CD4-positive, alpha-beta T cell treated with Interleukin-15 for 1 hour (primary cell): ENCODE data around the gene ANXA6.
A peak's percentile ranks its signal among the peaks of the same experiment; 100 is the strongest.
"Not testable (repeated sequence)": the region's sequence is repeated elsewhere in the genome, so short reads cannot be mapped to it uniquely, and the experiment has no call there.

Experiments
- DNase-seq: peaks from one replicate; pipeline ENCODE4 v3.0.0-alpha.2; 2020

ANXA6 gene

DNA sequence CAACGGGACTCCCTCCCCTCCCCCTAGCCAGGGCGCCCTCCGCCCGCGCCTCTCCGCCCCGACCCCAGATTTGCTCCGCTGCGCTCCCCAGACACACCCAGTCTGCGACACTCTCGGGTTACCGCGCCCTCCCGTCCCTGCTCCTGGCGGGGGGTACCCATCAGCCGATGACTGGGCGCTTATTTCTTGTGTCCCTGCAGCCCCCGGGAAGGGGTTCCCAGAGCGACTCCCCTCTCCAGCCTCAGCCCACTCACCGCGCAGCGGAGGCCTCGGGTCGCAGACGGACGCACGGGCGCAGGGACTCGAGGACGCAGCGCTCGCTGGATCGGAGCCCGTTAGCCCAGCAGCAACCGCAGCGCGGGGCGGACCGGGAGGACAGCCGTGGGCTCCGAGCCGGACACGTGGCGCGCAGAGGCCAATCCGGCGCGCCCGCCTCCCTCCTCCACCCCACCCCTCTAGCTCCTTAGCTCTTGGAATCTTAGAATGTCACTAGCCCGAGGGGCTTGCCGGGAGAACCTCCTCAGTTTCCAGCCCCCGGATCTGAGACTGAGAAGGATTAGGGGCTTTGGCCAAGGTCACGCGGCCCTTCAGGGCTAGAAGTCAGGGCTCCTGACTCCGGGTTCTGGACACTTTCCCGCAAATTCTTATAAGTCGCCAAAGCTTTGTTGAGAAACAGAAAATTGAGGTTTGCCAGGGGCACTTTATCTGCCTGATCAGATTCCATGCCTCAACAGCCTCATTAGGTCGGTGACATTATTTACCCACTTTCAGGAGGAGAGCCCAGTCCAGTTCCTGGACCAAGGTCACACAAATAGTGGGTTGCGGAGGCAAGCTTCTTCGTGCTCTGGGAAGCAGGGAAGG lies at the start of gene ANXA6:
TSS of gene ANXA6 (minus strand) at position 354 of the 861 bp plus-strand sequence. CDS start 9,878 bp downstream, outside the sequence.
- DNase-seq, result peak; percentile 61

DNA sequence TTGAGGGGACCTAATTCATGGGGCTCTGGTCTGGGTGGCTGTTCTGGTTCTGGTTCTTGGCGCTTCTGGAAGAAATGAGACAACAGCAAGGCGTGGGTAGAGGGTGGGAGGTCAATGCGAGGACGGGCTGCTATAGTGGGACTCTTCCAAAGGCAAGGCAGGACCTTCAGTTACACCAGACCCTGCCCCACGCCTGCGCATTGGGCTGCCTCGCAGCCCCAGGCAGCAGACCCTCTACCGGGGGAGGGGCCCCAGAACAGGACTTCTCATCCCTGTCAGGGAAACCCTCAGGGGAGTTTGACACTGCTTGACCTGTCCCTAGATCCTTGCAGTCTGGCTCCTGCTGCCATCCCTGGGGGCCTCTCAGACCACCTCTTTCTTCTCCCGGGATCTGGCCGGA lies 47.8 kb upstream of the ANXA6 start:
- no peak for DNase-seq

- no peak for DNase-seq
Measured at GRCh38 chr5:151204051-151204450, 46.5 kb upstream of the ANXA6 start.

- DNase-seq, result no peak
Measured at GRCh38 chr5:151202381-151203139, 45.0 kb upstream of the ANXA6 start.

DNA sequence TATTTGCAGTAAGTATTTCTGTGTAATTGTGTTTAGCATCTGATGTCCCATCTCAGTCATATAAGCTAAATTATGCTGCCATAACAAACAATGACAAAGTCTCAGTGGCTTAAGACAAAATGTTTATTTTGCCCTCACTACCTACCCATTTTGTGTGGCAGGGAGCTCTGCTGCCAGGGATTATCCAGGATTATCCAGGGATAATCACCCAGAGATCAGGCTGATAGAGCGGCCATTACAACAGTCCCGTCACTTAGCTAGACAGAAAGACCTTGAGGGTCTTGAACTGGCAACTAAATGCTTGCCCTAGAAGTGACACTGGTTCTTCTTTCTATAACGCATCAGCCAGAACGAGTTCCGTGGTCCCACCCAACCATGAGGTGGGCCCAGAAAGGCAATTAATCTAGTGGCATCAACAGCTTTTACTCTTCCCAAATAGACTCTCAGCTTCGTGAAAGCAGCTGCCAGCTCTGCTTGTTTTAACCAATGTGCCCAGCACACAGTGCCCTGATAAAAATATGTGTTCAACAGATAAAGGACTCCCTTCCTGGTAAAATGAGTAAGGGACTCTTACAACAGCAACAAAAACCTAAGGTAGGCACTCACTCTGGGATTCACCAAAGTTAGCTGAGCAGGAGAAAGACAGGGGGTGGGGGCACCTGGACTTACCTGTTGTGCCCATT lies 43.5 kb upstream of the ANXA6 start:
- DNase-seq, result no peak

DNA sequence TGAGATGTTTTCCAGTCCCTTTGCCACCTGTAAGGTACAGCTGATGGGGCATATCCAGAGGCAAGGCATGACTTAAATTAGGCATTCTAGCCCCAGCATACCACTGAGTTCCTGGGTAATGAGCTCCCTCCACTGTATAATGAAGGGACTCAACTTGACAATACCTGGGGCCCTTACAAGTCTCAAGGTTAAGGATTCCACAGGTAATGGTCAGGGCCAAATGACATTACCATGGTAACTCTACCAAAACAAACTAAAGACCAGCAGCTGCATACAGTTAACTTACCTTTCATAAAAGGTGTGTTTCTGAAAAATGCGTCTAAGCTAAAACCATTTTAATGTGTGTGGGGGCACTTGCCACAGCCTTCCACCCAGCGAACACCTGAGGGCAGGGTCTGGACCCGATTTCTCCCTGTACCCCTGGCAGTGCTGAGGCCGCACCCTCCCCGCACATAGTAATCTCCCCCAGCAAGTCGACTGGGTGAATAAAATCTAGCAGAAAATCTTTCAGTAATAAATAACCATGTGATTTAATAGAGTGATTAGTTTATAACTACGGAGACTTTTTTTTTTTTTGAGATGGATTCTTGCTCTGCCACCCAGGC lies 42.1 kb upstream of the ANXA6 start:
- no peak for DNase-seq

DNA sequence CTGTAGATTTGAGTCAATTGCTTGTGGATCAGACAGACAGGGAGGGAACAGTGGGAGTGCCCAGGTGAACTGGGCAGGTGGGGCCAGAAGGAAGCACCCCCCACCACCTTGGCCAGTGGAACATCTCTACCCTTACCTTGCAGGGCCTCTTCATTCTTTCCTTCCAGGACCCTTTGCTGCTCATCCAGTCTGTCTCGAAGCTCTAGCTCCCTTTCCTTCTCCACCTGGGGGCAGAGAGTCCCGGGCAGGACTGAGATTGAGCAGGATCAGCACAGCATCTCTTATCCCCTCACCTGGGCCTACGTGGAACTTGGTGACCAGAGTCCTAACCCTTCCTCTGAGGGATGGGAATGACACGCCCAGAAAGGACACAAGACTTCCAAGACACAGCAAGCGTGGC lies 41.3 kb upstream of the ANXA6 start:
- DNase-seq, result no peak

DNA sequence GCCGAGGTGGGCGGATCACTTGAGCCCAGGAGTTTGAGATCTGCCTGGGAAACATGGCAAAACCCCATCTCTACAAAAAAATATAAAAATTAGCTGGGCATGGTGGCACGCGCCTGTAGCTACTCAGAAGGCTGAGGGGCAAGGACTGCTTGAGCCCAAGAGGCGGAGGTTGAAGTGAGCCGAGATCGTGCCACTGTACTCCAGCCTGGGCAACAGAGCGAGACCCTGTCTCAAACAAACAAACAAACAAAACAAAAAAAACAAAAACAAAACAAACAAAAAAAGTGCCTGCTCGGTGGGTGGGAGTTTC lies 39.7 kb upstream of the ANXA6 start:
- DNase-seq, result not testable (repeated sequence)

DNA sequence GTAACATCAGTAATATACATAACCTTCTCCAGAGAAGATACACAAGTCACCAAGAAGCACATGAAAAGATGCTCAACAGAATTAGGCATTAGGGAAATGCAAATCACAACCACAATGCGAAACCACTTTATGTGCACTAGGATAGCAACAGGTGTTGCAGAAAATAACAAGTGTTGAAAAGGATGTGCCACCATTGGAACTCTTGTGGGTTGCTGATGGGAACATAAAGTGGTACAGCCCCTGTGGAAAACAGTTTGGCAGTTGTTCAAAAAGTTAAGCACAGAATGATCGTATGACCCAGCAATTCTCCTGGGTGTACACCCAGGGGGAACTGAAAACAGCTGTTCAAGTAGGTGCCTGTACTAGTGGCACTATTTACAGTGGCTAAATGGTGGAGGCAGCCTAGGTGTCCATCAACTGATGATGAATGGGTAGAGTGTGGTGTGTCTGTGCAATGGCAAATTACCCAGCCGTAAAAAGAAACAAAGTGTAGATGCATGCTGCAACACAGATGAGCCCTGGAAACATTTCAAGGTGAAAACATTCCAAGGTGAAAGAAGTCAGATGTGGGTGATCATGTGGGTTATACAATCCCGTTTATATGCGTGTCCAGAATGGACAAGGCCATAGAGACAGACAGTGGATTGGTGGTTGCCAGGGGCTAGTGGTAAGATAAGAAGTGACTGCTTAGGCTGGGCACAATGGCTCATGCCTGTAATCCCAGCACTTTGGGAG lies 39.1 kb upstream of the ANXA6 start:
- peak; percentile 43 for DNase-seq

DNA sequence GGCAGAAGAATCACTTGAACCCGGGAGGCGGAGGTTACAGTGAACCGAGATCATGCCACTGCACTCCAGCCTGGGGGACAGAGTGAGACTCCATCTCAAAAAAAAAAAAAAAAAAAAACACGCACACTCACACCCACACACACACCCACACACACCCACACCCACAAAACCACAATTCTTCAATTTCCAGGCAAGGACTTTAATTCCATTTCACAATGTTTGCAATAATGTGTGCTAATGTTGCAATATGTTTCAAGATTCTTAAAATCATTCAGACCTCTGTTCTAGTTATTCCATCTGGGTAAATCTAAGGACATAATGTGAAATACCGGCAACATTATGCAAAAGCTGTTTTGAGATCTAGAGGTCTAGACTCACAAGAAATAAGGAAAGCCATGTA lies 38.0 kb upstream of the ANXA6 start:
- DNase-seq, result no peak

DNA sequence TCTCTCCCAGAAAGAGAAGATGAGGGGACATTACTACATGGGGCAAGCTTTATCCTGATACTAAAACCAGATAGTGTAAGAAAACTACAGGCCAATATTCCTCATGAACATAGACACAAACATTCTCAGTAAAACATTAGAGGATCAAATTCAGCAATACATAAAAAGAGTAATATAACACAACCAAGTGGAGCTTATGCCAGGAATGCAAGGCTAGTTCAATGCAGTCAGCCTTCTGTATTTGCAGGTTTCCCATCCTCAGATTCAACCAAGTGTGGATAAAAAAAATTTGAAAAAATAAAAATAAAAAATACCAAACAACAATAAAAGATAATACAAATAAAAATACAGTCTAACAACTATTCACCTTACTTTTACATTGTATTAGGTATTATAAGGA lies 35.0 kb upstream of the ANXA6 start:
- no peak for DNase-seq

GRCh38 chr5:151191661-151192060 lies 34.1 kb upstream of the ANXA6 start:
- DNase-seq, result no peak

DNA sequence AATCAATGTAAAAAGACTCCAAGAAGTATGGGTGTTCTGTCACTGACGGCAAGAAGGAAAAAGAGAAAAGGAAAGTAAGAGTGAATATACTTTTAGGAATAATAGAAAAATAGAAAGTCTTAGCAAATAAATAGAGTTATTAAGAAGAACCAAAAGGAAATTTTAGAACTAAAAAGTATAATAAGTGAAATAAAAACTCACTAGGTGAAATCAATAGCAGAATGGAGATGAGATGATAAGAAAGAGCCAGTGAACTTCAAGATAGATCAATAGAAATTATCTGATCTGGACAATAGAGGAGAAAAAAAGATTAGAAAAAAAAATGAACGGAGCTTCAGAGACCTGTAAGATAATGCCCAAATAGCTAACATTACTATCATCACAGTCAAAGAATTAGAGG lies 31.6 kb upstream of the ANXA6 start:
- DNase-seq, result no peak

GRCh38 chr5:151186538-151186937 lies 29.0 kb upstream of the ANXA6 start:
- DNase-seq, result no peak

DNA sequence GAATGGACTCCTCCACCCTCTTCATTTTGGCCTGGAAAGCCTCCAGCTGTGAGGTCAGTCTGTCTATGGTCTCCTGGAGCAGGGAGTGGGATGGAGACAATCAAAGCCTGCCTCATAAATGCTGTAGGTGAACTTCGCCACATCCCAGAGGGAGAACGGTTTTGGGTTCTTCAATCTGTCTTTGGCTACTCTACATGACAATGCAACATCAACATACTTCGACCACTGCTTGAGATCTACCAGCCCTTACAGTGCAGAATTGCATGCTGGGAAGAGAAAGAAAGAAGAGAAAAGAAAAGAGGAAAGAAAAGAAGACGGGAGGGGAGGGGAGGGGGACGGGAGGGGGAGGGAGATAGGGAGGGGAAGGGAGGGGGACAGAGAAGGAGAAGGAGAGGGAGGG lies 28.5 kb upstream of the ANXA6 start:
- no peak for DNase-seq

DNA sequence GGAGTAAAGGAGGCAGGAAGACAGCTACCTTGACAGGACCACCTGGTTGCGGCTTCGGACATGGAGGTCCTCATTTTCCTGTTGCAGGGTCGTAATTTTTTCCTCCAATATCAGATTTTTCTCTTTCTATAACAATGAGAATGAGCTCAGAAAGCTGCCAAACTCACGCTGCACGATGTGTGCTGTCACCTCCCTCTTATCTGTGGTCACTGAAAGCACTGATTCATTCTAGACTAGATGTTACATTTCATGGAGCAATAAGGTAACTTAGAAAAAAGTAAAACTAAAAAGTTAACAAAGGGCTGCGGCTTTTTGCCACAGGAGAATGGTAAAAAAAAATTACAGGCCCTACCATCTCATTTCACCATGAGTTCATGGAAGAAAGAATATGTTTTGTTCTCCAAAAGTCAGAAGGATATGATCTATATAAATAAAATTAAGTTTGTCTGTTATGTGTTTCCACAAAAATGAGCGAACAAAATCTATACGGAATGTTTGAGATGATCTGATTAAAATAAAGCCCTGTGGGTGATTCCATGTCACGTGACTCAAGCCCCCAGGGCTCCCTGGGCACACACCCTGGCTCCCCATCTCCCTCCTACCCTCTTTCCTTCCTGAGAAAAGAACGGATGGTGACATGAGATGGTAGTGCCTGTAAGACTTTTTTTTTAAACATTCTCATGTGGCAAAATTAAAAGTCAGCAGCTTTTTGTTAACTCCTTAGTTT lies 26.9 kb upstream of the ANXA6 start:
- DNase-seq, result no peak

- no peak for DNase-seq
Measured at GRCh38 chr5:151183456-151184245, 26.1 kb upstream of the ANXA6 start.

GRCh38 chr5:151182976-151183375 lies 25.4 kb upstream of the ANXA6 start:
- no peak for DNase-seq

DNA sequence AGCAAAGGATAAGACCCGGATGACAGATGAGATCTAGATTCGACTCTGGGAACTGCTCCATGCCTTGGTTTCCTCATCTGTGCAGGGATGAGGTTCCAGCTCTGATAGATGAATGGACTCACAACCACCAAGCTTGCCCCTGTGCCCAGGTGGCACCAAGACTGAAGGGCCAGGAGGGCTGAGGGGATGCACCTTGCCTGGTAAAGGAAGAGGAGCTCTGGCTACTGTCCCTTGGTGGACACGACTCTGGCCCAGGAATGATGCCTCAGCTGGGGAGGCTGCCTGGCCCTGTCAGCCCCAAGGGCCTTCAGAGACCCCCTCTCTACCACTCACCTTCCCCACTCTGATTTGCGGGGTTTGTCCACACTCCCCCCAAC lies 24.9 kb upstream of the ANXA6 start:
- DNase-seq, result no peak

GRCh38 chr5:151181818-151182523 lies 24.4 kb upstream of the ANXA6 start:
- DNase-seq, result no peak

DNA sequence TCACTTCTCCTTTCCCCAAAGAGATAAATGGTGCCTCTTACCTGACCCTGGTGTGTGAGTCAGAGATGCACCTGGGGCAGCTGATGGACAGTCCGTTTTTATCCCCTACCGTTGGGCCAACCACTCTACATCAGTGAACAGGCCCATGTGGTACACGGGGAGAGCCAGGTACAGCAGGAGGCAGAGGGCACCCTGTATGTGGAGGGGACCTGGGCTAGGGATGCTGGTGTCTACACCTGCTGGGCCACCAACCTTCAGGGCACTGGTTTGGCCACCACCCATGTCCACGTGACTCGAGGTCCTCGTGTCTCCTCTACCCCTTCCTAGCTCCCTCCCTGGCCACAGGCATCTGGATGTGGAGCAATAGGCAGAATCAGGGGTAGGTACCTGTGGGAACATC lies 22.7 kb upstream of the ANXA6 start:
- no peak for DNase-seq
